Stimulated activated CD4-positive, alpha-beta T cell treated with anti-CD3 and anti-CD28 coated beads, Interleukin-4, amount 100 ng/mL, for 48 hours (primary cell): Measurements from ENCODE around the gene TRIM17.
"Not testable (repeated sequence)": the region's sequence is repeated elsewhere in the genome, so short reads cannot be mapped to it uniquely, and the experiment has no call there.

ENCODE experiments used
- DNase-seq, 2 donors: peaks; one replicate each; pipeline ENCODE4 v3.0.0-alpha.2; 2020; ENCODE audit warnings: low read depth in 2 of 2

TRIM17 gene

GRCh38 chr1:228448372-228448771, 31.7 kb upstream of the TRIM17 start:
- DNase-seq, result no peak

GRCh38 chr1:228446852-228447251, 30.2 kb upstream of the TRIM17 start:
- DNase-seq, result no peak

GRCh38 chr1:228445843-228446650, 29.4 kb upstream of the TRIM17 start:
- DNase-seq, result peak; percentile 22 to 31

- no peak for DNase-seq
Observed at GRCh38 chr1:228445490-228445842, 28.8 kb upstream of the TRIM17 start.

- no peak for DNase-seq
Observed at GRCh38 chr1:228443395-228443794, 26.7 kb upstream of the TRIM17 start.

- DNase-seq, result no peak
Observed at GRCh38 chr1:228440761-228441500, 24.3 kb upstream of the TRIM17 start.

GRCh38 chr1:228438266-228438665, 21.6 kb upstream of the TRIM17 start:
- DNase-seq, result no peak

- no peak for DNase-seq
Observed at GRCh38 chr1:228437424-228437962, 20.8 kb upstream of the TRIM17 start.

- no peak for DNase-seq
Observed at GRCh38 chr1:228434689-228435088, 18.0 kb upstream of the TRIM17 start.

- not testable (repeated sequence) for DNase-seq
Observed at GRCh38 chr1:228433337-228434053, 16.8 kb upstream of the TRIM17 start.

- DNase-seq, result no peak
Observed at GRCh38 chr1:228430243-228430642, 13.6 kb upstream of the TRIM17 start.

- DNase-seq, result no peak
Observed at GRCh38 chr1:228429698-228430097, 13.0 kb upstream of the TRIM17 start.

- DNase-seq, result no peak
Observed at GRCh38 chr1:228429007-228429406, 12.3 kb upstream of the TRIM17 start.

- no peak for DNase-seq
Observed at GRCh38 chr1:228428412-228428811, 11.8 kb upstream of the TRIM17 start.

- DNase-seq, result no peak
Observed at GRCh38 chr1:228426518-228427175, 10.0 kb upstream of the TRIM17 start.

GRCh38 chr1:228424685-228425660, 8.3 kb upstream of the TRIM17 start:
- no peak for DNase-seq

- DNase-seq, result no peak
Observed at GRCh38 chr1:228423404-228424053, 6.9 kb upstream of the TRIM17 start.

GRCh38 chr1:228420968-228421826, 4.5 kb upstream of the TRIM17 start:
- no peak for DNase-seq
